Brain microvascular endothelial cell (primary cell): ENCODE results near the gene C17orf100.
A peak's percentile ranks its signal among the peaks of the same experiment; 100 is the strongest.
"Not testable (repeated sequence)": the region's sequence is repeated elsewhere in the genome, so short reads cannot be mapped to it uniquely, and the experiment has no call there.

ENCODE experiments used
- DNase-seq: peaks from one replicate; pipeline ENCODE4 v3.0.0-alpha.2; 2020
- H3K27ac ChIP-seq: fragments of 250-450 bp; sonication (Bioruptor Pico); 2 replicates; pipeline ENCODE4 v1.5.1; 2020; ENCODE audit warnings: mild to moderate bottlenecking, moderate library complexity
- H3K27me3 ChIP-seq: fragments of 250-450 bp; sonication (Bioruptor Pico); replicated peaks from 2 replicates; pipeline ENCODE4 v1.5.1; 2020; ENCODE audit warnings: mild to moderate bottlenecking
- H3K36me3 ChIP-seq: fragments of 250-450 bp; sonication (Bioruptor Pico); replicated peaks from 2 replicates; pipeline ENCODE4 v1.5.1; 2020; ENCODE audit warnings: mild to moderate bottlenecking
- H3K4me3 ChIP-seq: 2 replicates; pipeline ENCODE4 v1.5.1; 2011; ENCODE audit warnings: low read depth, mild to moderate bottlenecking, control low read depth, low read length, moderate library complexity
- in situ Hi-C: cut with HindIII; loops from 2 replicates; pipeline ENCODE4 v1.10.0; 2017; ENCODE audit warnings: low sequenced_read_pairs, low pct_ligation_motif_present
- TF ChIP-seq, protein P1 (sequence below): IDR thresholded peaks from 2 replicates; pipeline ENCODE4 v1.5.1; 2011; ENCODE audit warnings: low read depth, mild to moderate bottlenecking, moderate library complexity, low read length, control low read depth, inconsistent platforms; ENCODE audit errors: missing control alignments

Gene C17orf100

GRCh38 chr17:6643451-6644125 is 8.0 kb upstream of the C17orf100 start:
- Histone ChIP-seq H3K4me3 (no peak overlapping the region), H3K27ac (no peak overlapping the region), H3K27me3 (no peaks in the 10 kb centered on the region), H3K36me3 (peaks cover 3% of the 10 kb centered on the region)
- in situ Hi-C loops = no loop called here
- DNase-seq = peak; percentile 58
- TF ChIP-seq, protein P1, sequence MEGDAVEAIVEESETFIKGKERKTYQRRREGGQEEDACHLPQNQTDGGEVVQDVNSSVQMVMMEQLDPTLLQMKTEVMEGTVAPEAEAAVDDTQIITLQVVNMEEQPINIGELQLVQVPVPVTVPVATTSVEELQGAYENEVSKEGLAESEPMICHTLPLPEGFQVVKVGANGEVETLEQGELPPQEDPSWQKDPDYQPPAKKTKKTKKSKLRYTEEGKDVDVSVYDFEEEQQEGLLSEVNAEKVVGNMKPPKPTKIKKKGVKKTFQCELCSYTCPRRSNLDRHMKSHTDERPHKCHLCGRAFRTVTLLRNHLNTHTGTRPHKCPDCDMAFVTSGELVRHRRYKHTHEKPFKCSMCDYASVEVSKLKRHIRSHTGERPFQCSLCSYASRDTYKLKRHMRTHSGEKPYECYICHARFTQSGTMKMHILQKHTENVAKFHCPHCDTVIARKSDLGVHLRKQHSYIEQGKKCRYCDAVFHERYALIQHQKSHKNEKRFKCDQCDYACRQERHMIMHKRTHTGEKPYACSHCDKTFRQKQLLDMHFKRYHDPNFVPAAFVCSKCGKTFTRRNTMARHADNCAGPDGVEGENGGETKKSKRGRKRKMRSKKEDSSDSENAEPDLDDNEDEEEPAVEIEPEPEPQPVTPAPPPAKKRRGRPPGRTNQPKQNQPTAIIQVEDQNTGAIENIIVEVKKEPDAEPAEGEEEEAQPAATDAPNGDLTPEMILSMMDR = no peak

DNA sequence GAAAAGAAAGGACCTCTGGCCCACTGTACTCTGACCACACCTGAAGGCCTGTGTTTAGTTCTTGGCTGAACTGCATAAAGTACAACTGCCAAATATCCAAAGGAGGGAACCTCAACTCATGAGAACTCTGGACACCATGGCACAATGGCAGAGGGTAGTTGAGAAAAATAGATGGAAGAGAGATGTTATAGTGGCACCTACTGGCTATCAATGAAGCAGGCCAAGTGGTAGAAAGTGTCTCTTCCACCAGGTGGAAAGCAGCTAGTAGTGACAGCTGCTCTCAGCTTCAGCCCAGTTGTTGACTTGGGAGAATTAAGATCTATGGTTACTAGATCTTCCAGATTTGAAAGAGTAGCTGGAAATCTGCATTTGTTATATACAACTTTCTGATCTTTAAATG is 3.4 kb upstream of the C17orf100 start:
- DNase-seq = no peak
- Histone ChIP-seq H3K4me3 (no peak overlapping the region), H3K27ac (no peak overlapping the region), H3K36me3 (peaks cover 1% of the 10 kb centered on the region), H3K27me3 (no peaks in the 10 kb centered on the region)
- TF ChIP-seq, protein P1 = peak; percentile 53
- in situ Hi-C loops = no loop called here

- TF ChIP-seq, protein P1 = no peak
- in situ Hi-C loops = no loop called here
- Histone ChIP-seq H3K27me3 (peaks cover 10% of the 10 kb centered on the region), H3K4me3 (peak overlapping the region; percentile 71), H3K27ac (peak overlapping the region; percentile 87), H3K36me3 (no peaks in the 10 kb centered on the region)
- no peak for DNase-seq
Observed at GRCh38 chr17:6651919-6652452, 424 bp downstream of the C17orf100 start.

GRCh38 chr17:6654841-6655731 is 3.5 kb downstream of the C17orf100 start:
- Histone ChIP-seq H3K27ac (no peak overlapping the region), H3K4me3 (no peak overlapping the region)

GRCh38 chr17:6655732-6656361 is 4.3 kb downstream of the C17orf100 start:
- H3K4me3 ChIP-seq, H3K27ac ChIP-seq, in situ Hi-C loops, H3K36me3 ChIP-seq, DNase-seq: not testable (repeated sequence)
- peaks cover 16% of the 10 kb centered on the region for H3K27me3 ChIP-seq

More at GRCh38 chr17:6654841-6655731, 3.5 kb downstream of the C17orf100 start:
- TF ChIP-seq, protein P1 = peak; percentile 38
- in situ Hi-C loops = no loop called here
- Histone ChIP-seq H3K36me3 (no peaks in the 10 kb centered on the region), H3K27me3 (peaks cover 16% of the 10 kb centered on the region)
- no peak for DNase-seq

DNA sequence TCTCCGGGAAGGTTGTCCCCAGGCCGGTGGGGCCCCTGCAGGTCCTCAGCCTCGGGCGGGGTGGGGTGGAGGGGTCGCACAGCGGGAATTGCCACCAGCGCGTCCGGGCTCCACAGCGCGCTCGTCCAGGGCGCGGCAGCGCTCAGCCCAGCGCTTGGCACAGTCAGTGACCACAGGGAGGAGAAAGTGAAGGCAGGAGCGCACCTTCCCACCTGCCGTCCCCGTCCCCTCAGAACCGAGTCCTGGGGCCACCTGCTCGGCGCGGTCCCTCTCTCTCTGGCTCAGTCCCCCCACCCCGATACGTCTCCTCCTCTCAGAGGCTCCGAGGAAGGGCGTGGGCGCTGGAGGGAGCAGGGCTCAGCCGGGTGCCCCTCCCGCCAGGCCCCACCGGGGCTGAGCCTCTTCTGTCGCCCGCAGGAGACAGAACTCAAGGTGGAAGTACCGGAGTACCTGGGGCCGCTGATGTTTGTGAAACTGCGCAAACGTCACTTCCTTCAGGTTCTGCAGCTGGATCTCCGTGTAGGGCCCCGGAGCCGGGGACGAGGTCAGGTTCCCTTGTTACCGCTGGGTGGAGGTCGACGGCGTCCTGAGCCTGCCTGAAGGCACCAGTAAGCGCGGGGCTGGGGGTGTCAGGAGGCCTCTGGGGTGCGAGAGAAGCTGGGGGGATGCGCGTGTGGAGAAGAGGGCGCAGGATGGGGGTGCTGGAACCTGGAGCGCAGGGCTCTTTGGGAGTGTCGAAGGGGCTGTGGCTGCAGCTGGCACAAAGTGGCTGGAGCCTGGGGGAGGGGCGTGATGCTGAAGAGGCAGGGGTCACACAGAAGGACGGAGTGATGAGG is 5.5 kb downstream of the C17orf100 start:
- H3K27ac ChIP-seq, H3K4me3 ChIP-seq, DNase-seq, in situ Hi-C loops, H3K36me3 ChIP-seq: not testable (repeated sequence)
- H3K27me3 ChIP-seq = peaks cover 16% of the 10 kb centered on the region
